K562 (cell line): ENCODE measurements around the gene DIAPH1. TPM values are rescaled to one million over a fixed set of nuclear protein-coding genes. Genes with fewer than 3 reads are reported as not detected.
A peak's percentile ranks its signal among the peaks of the same experiment; 100 is the strongest.

Source experiments
- DMBX1 ChIP-seq: fragments of 250-450 bp; sonication (Bioruptor Pico); IDR thresholded peaks from 2 replicates; pipeline ENCODE4 v1.8.0; 2022; ENCODE audit warnings: inconsistent platforms, mild to moderate bottlenecking, moderate library complexity, borderline replicate concordance
- HDAC6 ChIP-seq: IDR thresholded peaks from 2 replicates; pipeline ENCODE4 v1.6.1; 2012; ENCODE audit warnings: low read depth, mild to moderate bottlenecking, control low read depth, inconsistent platforms, low read length, moderate library complexity
- MBD2 ChIP-seq: sonication (generic); IDR thresholded peaks from 2 replicates; pipeline ENCODE4 v1.6.1; 2016; ENCODE audit warnings: low read depth, borderline replicate concordance
- MEIS2 ChIP-seq: fragments of 450-650 bp; IDR thresholded peaks from 2 replicates; pipeline ENCODE4 v1.6.1; 2014; ENCODE audit warnings: mild to moderate bottlenecking; ENCODE audit not compliant: partially characterized antibody
- POLR2AphosphoS2 ChIP-seq: IDR thresholded peaks from 2 replicates; pipeline ENCODE4 v1.6.1; 2012; ENCODE audit warnings: low read length, improper control_type of control experiment
- RBFOX2 ChIP-seq: fragments of 200-400 bp; formaldehyde crosslinking; IDR thresholded peaks from 2 replicates; pipeline ENCODE4 v1.6.1; 2017; ENCODE audit warnings: low read depth, mild to moderate bottlenecking, low read length, moderate library complexity
- RBM14 ChIP-seq: fragments of 200-400 bp; formaldehyde crosslinking; IDR thresholded peaks from 2 replicates; pipeline ENCODE4 v1.6.1; 2018; ENCODE audit warnings: low read depth, mild to moderate bottlenecking, low read length, moderate library complexity, borderline replicate concordance; ENCODE audit not compliant: insufficient read depth
- SIN3A ChIP-seq, 2 experiments: fragments of 150-350 bp in 1 of 2; IDR thresholded peaks; 2 replicates each; pipeline ENCODE4 v1.6.1; 2011 to 2016; ENCODE audit warnings: borderline replicate concordance in 2 of 2, low read depth in 2 of 2, low read length in 2 of 2, mild to moderate bottlenecking in 2 of 2, moderate library complexity in 2 of 2; ENCODE audit not compliant: control insufficient read depth in 1 of 2
- SIN3B ChIP-seq: fragments of 450-650 bp; IDR thresholded peaks from 2 replicates; pipeline ENCODE4 v1.6.1; 2017; ENCODE audit warnings: low read depth, mild to moderate bottlenecking, moderate library complexity
- SUPT5H ChIP-seq: fragments of 450-650 bp; IDR thresholded peaks from 2 replicates; pipeline ENCODE4 v1.6.1; 2016
- ZBTB12 ChIP-seq: fragments of 250-450 bp; sonication (Bioruptor Pico); IDR thresholded peaks from 2 replicates; pipeline ENCODE4 v1.4.0; 2020
- ZBTB33 ChIP-seq: sonication (generic); formaldehyde crosslinking; IDR thresholded peaks from 2 replicates; pipeline ENCODE4 v1.8.1; 2023; ENCODE audit warnings: mild to moderate bottlenecking, missing genetic modification reagents
- ZNF668 ChIP-seq: fragments of 250-450 bp; sonication (Bioruptor Pico); IDR thresholded peaks from 2 replicates; pipeline ENCODE4 v1.8.0; 2022; ENCODE audit warnings: mild to moderate bottlenecking, inconsistent platforms
- polyA plus RNA-seq, 8 experiments: library from polyadenylated mRNA; depleted of rRNA in 4 of 8; stranded (reverse) in 5 of 8; unstranded in 3 of 8; fragments of >200 nt; fragmentation: Nextera tagmentation in 2 of 8; fragmentation: Illumina TruSeq in 1 of 8; extraction: Ambion mirVana in 2 of 8; extraction: Trizol in 1 of 8; gene quantifications; 2 replicates each; pipeline versions ENCODE4 v1.2.1 to v1.2.3, GENCODE V29; 2011 to 2014; ENCODE audit warnings: inconsistent platforms in 1 of 8, missing spikeins in 1 of 8
- total RNA-seq, 7 experiments: library from RNA; depleted of rRNA in 6 of 7; stranded (reverse); fragments of >200 nt in 6 of 7; fragmentation: Illumina TruSeq in 2 of 7; extraction: Trizol in 2 of 7; gene quantifications; 2 replicates each; pipeline versions ENCODE4 v1.2.1 to v1.2.3, GENCODE V29; 2011 to 2021; ENCODE audit warnings: low replicate concordance in 1 of 7
- TF ChIP-seq, protein P1 (sequence below): fragments of 250-450 bp; sonication (Bioruptor Pico); IDR thresholded peaks from 2 replicates; pipeline ENCODE4 v1.5.1; 2021; ENCODE audit warnings: mild to moderate bottlenecking
- TF ChIP-seq, protein P2 (sequence below), 2 experiments: fragments of 150-350 bp in 1 of 2; IDR thresholded peaks; 2 replicates each; pipeline ENCODE4 v1.6.1; 2012 to 2016; ENCODE audit warnings: low read depth in 2 of 2, low read length in 2 of 2, mild to moderate bottlenecking in 1 of 2, moderate library complexity in 1 of 2
- TF ChIP-seq, protein P3 (sequence below): fragments of 450-650 bp; IDR thresholded peaks from 2 replicates; pipeline ENCODE4 v1.6.1; 2016; ENCODE audit warnings: borderline replicate concordance

The DIAPH1 gene
- total and polyA plus RNA-seq, 9 of the 15 experiments (the other 6 are each of a cell fraction or from before 2014, with no cell fraction given) = 60.8 to 328 (median 97.8) TPM

DNA sequence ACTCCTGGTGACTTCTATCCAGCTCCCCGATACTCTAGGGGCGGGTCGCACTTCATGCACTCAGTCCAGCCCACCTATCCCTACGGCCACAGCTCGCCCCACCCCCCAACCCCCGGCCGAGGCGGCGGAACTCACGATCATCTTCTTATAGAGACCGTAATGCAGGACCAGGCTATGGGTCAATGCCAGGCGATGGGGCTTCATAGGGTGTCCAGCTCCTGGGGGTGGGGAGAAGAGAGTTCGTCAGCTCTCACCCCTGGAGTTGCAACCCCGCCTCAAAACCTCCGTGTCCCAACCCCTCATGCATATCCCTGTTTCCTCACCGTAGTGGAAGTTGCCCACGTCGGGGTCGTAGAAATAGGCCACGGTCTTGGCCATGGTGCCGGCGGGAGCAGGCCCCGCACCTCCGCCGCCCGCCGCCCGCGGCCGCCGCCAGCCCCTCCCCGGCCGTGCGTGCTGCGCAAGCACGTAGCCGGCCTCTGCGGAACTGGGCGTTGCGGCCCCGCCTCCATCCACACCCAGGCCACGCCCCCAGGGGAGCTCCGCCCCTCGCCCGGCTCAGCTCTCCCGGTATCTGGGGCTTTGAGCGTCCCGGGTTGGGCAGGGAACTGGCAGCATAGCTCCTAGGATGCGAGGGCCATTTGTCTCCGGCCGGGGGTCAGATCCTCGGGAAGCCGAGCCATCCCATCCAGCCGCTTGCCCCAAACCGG, 17.8 kb upstream of the DIAPH1 start, which contains the start of the genes HDAC3 and RELL2 (continued):
- TF ChIP-seq ZBTB33 (no peak), POLR2AphosphoS2 (no peak), RBFOX2 (peak; percentile 78), SIN3A (IDR thresholded peaks at IDR 0.05; ENCODE audit: borderline replicate concordance in 2 of 2, control insufficient read depth in 1 of 2, low read depth in 2 of 2, low read length in 2 of 2) (peak in 1 of 2 experiments; percentile 69; a peak in 3 of 4 replicates), RBM14 (no peak), SIN3B (peak; percentile 31; the same call in 1 of the 2 replicates), HDAC6 (no peak), DMBX1 (no peak), SUPT5H (0 out of 2 replicates have a peak, but pooled peaks have one; percentile 48), ZBTB12 (no peak; the same call in 1 of the 2 replicates), MBD2 (peak; percentile 40; the same call in 1 of the 2 replicates), MEIS2 (peak; percentile 34), ZNF668 (CRISPR knock-in tag) (no peak)
- TF ChIP-seq, protein P1, sequence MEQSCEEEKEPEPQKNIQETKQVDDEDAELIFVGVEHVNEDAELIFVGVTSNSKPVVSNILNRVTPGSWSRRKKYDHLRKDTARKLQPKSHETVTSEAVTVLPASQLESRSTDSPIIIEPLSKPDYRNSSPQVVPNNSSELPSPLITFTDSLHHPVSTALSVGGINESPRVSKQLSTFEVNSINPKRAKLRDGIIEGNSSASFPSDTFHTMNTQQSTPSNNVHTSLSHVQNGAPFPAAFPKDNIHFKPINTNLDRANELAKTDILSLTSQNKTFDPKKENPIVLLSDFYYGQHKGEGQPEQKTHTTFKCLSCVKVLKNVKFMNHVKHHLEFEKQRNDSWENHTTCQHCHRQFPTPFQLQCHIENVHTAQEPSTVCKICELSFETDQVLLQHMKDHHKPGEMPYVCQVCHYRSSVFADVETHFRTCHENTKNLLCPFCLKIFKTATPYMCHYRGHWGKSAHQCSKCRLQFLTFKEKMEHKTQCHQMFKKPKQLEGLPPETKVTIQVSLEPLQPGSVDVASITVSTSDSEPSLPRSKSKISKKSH (CRISPR knock-in tag) = no peak
- TF ChIP-seq, protein P2, sequence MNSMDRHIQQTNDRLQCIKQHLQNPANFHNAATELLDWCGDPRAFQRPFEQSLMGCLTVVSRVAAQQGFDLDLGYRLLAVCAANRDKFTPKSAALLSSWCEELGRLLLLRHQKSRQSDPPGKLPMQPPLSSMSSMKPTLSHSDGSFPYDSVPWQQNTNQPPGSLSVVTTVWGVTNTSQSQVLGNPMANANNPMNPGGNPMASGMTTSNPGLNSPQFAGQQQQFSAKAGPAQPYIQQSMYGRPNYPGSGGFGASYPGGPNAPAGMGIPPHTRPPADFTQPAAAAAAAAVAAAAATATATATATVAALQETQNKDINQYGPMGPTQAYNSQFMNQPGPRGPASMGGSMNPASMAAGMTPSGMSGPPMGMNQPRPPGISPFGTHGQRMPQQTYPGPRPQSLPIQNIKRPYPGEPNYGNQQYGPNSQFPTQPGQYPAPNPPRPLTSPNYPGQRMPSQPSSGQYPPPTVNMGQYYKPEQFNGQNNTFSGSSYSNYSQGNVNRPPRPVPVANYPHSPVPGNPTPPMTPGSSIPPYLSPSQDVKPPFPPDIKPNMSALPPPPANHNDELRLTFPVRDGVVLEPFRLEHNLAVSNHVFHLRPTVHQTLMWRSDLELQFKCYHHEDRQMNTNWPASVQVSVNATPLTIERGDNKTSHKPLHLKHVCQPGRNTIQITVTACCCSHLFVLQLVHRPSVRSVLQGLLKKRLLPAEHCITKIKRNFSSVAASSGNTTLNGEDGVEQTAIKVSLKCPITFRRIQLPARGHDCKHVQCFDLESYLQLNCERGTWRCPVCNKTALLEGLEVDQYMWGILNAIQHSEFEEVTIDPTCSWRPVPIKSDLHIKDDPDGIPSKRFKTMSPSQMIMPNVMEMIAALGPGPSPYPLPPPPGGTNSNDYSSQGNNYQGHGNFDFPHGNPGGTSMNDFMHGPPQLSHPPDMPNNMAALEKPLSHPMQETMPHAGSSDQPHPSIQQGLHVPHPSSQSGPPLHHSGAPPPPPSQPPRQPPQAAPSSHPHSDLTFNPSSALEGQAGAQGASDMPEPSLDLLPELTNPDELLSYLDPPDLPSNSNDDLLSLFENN (IDR thresholded peaks at IDR 0.05; ENCODE audit: low read depth in 2 of 2, low read length in 2 of 2) = no peak
- TF ChIP-seq, protein P3, sequence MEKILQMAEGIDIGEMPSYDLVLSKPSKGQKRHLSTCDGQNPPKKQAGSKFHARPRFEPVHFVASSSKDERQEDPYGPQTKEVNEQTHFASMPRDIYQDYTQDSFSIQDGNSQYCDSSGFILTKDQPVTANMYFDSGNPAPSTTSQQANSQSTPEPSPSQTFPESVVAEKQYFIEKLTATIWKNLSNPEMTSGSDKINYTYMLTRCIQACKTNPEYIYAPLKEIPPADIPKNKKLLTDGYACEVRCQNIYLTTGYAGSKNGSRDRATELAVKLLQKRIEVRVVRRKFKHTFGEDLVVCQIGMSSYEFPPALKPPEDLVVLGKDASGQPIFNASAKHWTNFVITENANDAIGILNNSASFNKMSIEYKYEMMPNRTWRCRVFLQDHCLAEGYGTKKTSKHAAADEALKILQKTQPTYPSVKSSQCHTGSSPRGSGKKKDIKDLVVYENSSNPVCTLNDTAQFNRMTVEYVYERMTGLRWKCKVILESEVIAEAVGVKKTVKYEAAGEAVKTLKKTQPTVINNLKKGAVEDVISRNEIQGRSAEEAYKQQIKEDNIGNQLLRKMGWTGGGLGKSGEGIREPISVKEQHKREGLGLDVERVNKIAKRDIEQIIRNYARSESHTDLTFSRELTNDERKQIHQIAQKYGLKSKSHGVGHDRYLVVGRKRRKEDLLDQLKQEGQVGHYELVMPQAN = peak; percentile 53; the same call in 1 of the 2 replicates
